GM12892 (cell line): ENCODE results near the gene TOMM40.

Source experiments
- POLR2A ChIP-seq: IDR thresholded peaks from 2 replicates; pipeline ENCODE4 v1.6.1; 2011; ENCODE audit warnings: low read depth, low read length, control low read depth
- POLR2AphosphoS5 ChIP-seq: IDR thresholded peaks from 2 replicates; pipeline ENCODE4 v1.6.1; 2011; ENCODE audit warnings: low read depth, low read length, control low read depth

GRCh38 chr19:44939668-44940067 lies 48.6 kb downstream of the TOMM40 start:
- TF ChIP-seq POLR2A = no peak
- TF ChIP-seq POLR2AphosphoS5 = no peak
